ENCODE data around the gene TRAF4. TPM values are rescaled to one million over a fixed set of nuclear protein-coding genes. Genes with fewer than 3 reads are reported as not detected.

Gene TRAF4
- total RNA-seq, 1 experiment from 2014 or later = 127 TPM

DNA sequence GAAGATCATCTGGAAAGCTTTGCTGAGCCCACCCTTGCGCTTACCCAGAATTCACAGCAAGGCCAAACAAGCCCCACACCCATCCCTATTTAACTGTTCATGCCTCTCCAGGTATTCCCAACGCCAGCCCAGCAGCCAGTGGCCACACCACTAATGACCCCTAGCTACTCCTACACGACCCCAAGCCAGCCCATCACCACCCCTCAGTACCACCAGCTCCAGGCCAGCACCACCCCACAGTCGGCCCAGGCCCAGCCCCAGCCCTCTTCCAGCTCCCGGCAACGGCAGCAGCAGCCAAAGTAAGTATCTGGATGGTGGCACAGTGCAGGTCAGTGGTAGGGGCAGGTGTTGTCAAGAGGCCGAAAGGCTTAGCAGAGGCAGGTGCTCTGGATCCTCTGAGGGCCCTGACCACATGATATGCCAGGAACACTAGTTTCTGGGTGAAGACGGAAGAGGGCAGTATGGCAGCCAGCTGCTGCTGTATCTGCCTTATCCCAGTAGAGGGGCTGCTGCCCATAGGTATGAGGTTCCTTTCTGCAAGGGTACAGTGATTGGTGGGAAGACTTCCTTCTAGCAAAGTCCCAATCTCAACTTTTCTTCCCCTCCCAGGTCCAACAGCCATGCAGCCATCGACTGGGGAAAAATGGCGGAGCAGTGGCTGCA lies 42.9 kb upstream of the TRAF4 start (continued):
- no peak for TF ChIP-seq ELF1 (IDR thresholded peaks at IDR 0.05; ENCODE audit: borderline replicate concordance, low read depth)
- no peak for TF ChIP-seq EZH2phosphoT487 (IDR thresholded peaks at IDR 0.05; ENCODE audit: borderline replicate concordance)
- TF ChIP-seq, protein P1, sequence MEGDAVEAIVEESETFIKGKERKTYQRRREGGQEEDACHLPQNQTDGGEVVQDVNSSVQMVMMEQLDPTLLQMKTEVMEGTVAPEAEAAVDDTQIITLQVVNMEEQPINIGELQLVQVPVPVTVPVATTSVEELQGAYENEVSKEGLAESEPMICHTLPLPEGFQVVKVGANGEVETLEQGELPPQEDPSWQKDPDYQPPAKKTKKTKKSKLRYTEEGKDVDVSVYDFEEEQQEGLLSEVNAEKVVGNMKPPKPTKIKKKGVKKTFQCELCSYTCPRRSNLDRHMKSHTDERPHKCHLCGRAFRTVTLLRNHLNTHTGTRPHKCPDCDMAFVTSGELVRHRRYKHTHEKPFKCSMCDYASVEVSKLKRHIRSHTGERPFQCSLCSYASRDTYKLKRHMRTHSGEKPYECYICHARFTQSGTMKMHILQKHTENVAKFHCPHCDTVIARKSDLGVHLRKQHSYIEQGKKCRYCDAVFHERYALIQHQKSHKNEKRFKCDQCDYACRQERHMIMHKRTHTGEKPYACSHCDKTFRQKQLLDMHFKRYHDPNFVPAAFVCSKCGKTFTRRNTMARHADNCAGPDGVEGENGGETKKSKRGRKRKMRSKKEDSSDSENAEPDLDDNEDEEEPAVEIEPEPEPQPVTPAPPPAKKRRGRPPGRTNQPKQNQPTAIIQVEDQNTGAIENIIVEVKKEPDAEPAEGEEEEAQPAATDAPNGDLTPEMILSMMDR (IDR thresholded peaks at IDR 0.05 in 2 of 3, conservative IDR thresholded peaks at IDR 0.05 in 1 of 3; ENCODE audit: borderline replicate concordance in 1 of 3, insufficient read depth in 1 of 3, low read depth in 2 of 3, low read length in 2 of 3) = no peak
- TF ChIP-seq SIN3A (IDR thresholded peaks at IDR 0.05; ENCODE audit: low read depth) = no peak
- no peak for TF ChIP-seq JUND (IDR thresholded peaks at IDR 0.05)

DNA sequence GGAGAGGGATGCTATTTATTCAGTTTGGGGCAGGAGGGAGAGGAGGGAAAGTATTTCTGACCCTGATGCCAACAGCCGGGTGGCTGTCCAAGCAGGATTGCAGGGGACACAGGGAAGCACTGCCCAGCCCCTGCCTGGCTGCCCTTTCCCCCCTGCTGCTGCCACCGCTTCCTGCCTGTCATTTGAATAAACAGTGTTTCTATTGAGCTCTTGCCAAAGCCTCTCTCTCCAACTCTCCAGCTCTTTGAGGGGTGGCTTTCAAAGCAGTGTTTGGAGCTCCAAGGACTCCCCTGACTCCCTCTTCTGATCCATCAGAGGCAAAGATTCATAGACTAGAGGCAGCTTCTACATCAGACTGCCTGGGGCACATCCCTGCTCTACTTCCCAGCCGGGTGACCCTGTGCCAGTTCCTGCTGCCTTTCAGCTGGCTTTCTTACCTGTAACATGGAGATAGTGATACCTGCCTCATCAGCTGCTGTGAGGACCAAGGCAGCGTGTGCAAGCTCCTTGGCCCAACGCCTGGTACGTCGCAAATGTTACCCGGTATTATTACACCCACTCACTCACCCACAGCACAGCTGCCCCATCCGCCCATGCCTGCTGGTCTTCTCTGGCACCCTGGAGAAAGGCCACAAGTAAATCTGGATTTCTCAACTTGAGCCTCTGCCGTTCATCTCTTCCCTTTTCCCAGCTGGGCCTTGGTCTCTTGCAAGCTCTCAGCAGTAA lies 41.6 kb upstream of the TRAF4 start:
- intact Hi-C loops (cut with micrococcal nuclease) = no loop called here
- H3K27me3 ChIP-seq (ENCODE audit: insufficient read depth, low read length) = no peaks in the 10 kb centered on the region
- no peak overlapping the region for H3K4me2 ChIP-seq (ENCODE audit: low read length)
- no peaks in the 10 kb centered on the region for H4K20me1 ChIP-seq (ENCODE audit: insufficient read depth)
- ATAC-seq (no peak), DNase-seq (ENCODE audit: low read depth, low spot score) (no peak)
- no peak overlapping the region for H2AFZ ChIP-seq (ENCODE audit: low read depth, low read length, poor library complexity, severe bottlenecking)
- no TSS peak for BruUV-seq (replicated peaks)
- TF ChIP-seq, protein P2, sequence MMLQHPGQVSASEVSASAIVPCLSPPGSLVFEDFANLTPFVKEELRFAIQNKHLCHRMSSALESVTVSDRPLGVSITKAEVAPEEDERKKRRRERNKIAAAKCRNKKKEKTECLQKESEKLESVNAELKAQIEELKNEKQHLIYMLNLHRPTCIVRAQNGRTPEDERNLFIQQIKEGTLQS (IDR thresholded peaks at IDR 0.05) = no peak
- TF ChIP-seq SIN3A (IDR thresholded peaks at IDR 0.05; ENCODE audit: low read depth) = no peak
- TF ChIP-seq CEBPB (IDR thresholded peaks at IDR 0.05; ENCODE audit: low read depth) = no peak
- TF ChIP-seq ZFX (IDR thresholded peaks at IDR 0.05) = no peak
- TF ChIP-seq EZH2phosphoT487 (IDR thresholded peaks at IDR 0.05; ENCODE audit: borderline replicate concordance) = no peak
- TF ChIP-seq, protein P1 (IDR thresholded peaks at IDR 0.05 in 2 of 3, conservative IDR thresholded peaks at IDR 0.05 in 1 of 3; ENCODE audit: borderline replicate concordance in 1 of 3, insufficient read depth in 1 of 3, low read depth in 2 of 3, low read length in 2 of 3) = no peak
- no peak for TF ChIP-seq SP1 (IDR thresholded peaks at IDR 0.05; ENCODE audit: low read depth)
- TF ChIP-seq, protein P3, sequence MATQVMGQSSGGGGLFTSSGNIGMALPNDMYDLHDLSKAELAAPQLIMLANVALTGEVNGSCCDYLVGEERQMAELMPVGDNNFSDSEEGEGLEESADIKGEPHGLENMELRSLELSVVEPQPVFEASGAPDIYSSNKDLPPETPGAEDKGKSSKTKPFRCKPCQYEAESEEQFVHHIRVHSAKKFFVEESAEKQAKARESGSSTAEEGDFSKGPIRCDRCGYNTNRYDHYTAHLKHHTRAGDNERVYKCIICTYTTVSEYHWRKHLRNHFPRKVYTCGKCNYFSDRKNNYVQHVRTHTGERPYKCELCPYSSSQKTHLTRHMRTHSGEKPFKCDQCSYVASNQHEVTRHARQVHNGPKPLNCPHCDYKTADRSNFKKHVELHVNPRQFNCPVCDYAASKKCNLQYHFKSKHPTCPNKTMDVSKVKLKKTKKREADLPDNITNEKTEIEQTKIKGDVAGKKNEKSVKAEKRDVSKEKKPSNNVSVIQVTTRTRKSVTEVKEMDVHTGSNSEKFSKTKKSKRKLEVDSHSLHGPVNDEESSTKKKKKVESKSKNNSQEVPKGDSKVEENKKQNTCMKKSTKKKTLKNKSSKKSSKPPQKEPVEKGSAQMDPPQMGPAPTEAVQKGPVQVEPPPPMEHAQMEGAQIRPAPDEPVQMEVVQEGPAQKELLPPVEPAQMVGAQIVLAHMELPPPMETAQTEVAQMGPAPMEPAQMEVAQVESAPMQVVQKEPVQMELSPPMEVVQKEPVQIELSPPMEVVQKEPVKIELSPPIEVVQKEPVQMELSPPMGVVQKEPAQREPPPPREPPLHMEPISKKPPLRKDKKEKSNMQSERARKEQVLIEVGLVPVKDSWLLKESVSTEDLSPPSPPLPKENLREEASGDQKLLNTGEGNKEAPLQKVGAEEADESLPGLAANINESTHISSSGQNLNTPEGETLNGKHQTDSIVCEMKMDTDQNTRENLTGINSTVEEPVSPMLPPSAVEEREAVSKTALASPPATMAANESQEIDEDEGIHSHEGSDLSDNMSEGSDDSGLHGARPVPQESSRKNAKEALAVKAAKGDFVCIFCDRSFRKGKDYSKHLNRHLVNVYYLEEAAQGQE (IDR thresholded peaks at IDR 0.05; ENCODE audit: low read depth) = no peak
- H3K9me3 ChIP-seq (ENCODE audit: control insufficient read depth in 1 of 2, insufficient read depth in 1 of 2, low read depth in 1 of 2, low read length in 2 of 2) = no peaks in the 10 kb centered on the region
- no peak overlapping the region for H3K27ac ChIP-seq (ENCODE audit: low read depth, low read length)
- no peaks in the 10 kb centered on the region for H3K4me1 ChIP-seq (ENCODE audit: control insufficient read depth in 1 of 2, insufficient read depth in 2 of 2, low read length in 2 of 2)
- no peak overlapping the region for H3K9ac ChIP-seq (ENCODE audit: low read length)
- RAD21 ChIA-PET (ENCODE audit: low non-redundant PET in 1 of 2, low total read pairs in 2 of 2, uncharacterized antibody in 2 of 2, unreplicated experiment in 2 of 2) = no interaction called here
- no peaks in the 10 kb centered on the region for H3K79me2 ChIP-seq (ENCODE audit: insufficient read depth, low read length)
- CTCF ChIA-PET = no interaction called here
- no peaks in the 10 kb centered on the region for H3K9me2 ChIP-seq (ENCODE audit: insufficient read depth)
- POLR2A ChIA-PET = interaction anchor here (1.0 kb wide), 1 partner anchor 17 kb away, joined by 3 read pairs; the partner anchor contains the start of gene RPL23A
- H3K4me3 ChIP-seq (replicated peaks in 1 of 2; ENCODE audit: low read depth in 1 of 2, low read length in 2 of 2) = no peak overlapping the region
- H3K36me3 ChIP-seq (ENCODE audit: control insufficient read depth in 1 of 2, insufficient read depth in 2 of 2, low read length in 2 of 2) = peaks cover 39 to 42% of the 10 kb centered on the region in 2 experiments

Data from HCT116 (cell line).